Smooth muscle cell (in vitro differentiated cells): ENCODE results near the gene AFDN. TPM values are rescaled to one million over a fixed set of nuclear protein-coding genes. Genes with fewer than 3 reads are reported as not detected.

Experiments
- DNase-seq: peaks from one replicate; lab custom pipeline; 2025; ENCODE audit not compliant: unreplicated experiment; lab: John Stamatoyannopoulos, UW
- H2AFZ ChIP-seq: fragments of 200-600 bp; sonication (generic); 2 replicates; pipeline ENCODE4 v1.6.0; 2016; ENCODE audit warnings: antibody characterized with exemption, low read depth, mild to moderate bottlenecking
- H3F3A ChIP-seq: fragments of 200-600 bp; sonication (generic); 2 replicates; pipeline ENCODE4 v1.6.0; 2017; ENCODE audit warnings: antibody characterized with exemption, low read depth
- H3K27ac ChIP-seq: fragments of 200-600 bp; sonication (generic); 2 replicates; pipeline ENCODE4 v1.5.1; 2016; ENCODE audit warnings: low read depth, mild to moderate bottlenecking
- H3K27me3 ChIP-seq: fragments of 200-600 bp; sonication (generic); 2 replicates; pipeline ENCODE4 v1.6.1; 2016; ENCODE audit warnings: low read depth, mild to moderate bottlenecking
- H3K36me3 ChIP-seq: fragments of 200-600 bp; sonication (generic); 2 replicates; pipeline ENCODE4 v1.5.1; 2016; ENCODE audit warnings: low read depth
- H3K4me1 ChIP-seq: fragments of 200-600 bp; sonication (generic); 2 replicates; pipeline ENCODE4 v1.5.1; 2016; ENCODE audit warnings: low read depth
- H3K4me2 ChIP-seq: fragments of 200-600 bp; sonication (generic); 2 replicates; pipeline ENCODE4 v1.6.0; 2016; ENCODE audit warnings: mild to moderate bottlenecking
- H3K4me3 ChIP-seq: fragments of 200-600 bp; sonication (generic); 2 replicates; pipeline ENCODE4 v1.5.1; 2016; ENCODE audit warnings: mild to moderate bottlenecking
- H3K79me2 ChIP-seq: fragments of 200-600 bp; sonication (generic); 2 replicates; pipeline ENCODE4 v1.6.0; 2016; ENCODE audit warnings: low read depth, mild to moderate bottlenecking
- H3K9ac ChIP-seq: fragments of 200-600 bp; sonication (generic); 2 replicates; pipeline ENCODE4 v1.6.0; 2016; ENCODE audit warnings: low read depth
- H3K9me3 ChIP-seq: fragments of 200-600 bp; sonication (generic); replicated peaks from 2 replicates; pipeline ENCODE4 v1.5.1; 2016; ENCODE audit warnings: low read depth
- H4K20me1 ChIP-seq: fragments of 200-600 bp; sonication (generic); 2 replicates; pipeline ENCODE4 v1.6.0; 2016; ENCODE audit warnings: low read depth
- WGBS: methylation state at CpG from one replicate; pipeline ENCODE4 v1.1.7; 2016; ENCODE audit warnings: low lambda C conversion rate; 5-methylcytosine and 5-hydroxymethylcytosine counted together
- polyA plus RNA-seq: library from polyadenylated mRNA; unstranded; fragments of >200 nt; fragmentation: Nextera tagmentation; extraction: Ambion mirVana; gene quantifications from 2 replicates; pipeline ENCODE4 v1.2.1, GENCODE V29; 2016
- total RNA-seq: library from RNA; depleted of rRNA; stranded (reverse); fragments of >200 nt; gene quantifications from 2 replicates; pipeline ENCODE4 v1.2.3, GENCODE V29; 2014
- TF ChIP-seq, protein P1 (sequence below): fragments of 200-600 bp; sonication (generic); IDR thresholded peaks from 2 replicates; pipeline ENCODE4 v1.5.1; 2017; ENCODE audit warnings: borderline replicate concordance, mild to moderate bottlenecking, antibody characterized with exemption; ENCODE audit not compliant: insufficient read depth, poor library complexity, severe bottlenecking

AFDN gene
- total and polyA plus RNA-seq, 2 experiments from 2014 or later, result 52.3 to 98.8 TPM

DNA sequence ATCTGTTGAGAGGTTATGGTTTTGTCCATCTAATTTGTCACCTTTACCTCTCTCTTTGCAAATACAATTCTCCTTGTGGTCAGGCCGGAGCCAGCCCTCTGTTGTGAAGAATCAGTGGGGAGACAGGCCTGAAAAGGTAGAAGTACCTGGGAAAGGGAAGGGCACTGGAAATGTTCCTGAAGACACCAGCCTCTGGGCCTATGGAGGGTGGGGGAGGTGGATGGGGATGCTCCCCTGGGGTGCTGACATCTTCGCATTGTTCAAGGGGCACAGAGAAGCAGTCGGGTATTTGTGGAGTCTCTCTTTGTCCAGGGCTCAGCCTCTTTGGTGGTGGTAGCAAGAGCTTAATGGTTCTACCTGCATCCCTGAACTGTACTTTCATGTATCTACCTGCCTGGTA lies 24.4 kb upstream of the AFDN start:
- H3K79me2 ChIP-seq, result no peaks in the 10 kb centered on the region
- H3K4me2 ChIP-seq, result no peak overlapping the region
- H2AFZ ChIP-seq, result no peak overlapping the region
- H3K36me3 ChIP-seq, result no peaks in the 10 kb centered on the region
- H3K4me3 ChIP-seq, result no peak overlapping the region
- TF ChIP-seq, protein P1, sequence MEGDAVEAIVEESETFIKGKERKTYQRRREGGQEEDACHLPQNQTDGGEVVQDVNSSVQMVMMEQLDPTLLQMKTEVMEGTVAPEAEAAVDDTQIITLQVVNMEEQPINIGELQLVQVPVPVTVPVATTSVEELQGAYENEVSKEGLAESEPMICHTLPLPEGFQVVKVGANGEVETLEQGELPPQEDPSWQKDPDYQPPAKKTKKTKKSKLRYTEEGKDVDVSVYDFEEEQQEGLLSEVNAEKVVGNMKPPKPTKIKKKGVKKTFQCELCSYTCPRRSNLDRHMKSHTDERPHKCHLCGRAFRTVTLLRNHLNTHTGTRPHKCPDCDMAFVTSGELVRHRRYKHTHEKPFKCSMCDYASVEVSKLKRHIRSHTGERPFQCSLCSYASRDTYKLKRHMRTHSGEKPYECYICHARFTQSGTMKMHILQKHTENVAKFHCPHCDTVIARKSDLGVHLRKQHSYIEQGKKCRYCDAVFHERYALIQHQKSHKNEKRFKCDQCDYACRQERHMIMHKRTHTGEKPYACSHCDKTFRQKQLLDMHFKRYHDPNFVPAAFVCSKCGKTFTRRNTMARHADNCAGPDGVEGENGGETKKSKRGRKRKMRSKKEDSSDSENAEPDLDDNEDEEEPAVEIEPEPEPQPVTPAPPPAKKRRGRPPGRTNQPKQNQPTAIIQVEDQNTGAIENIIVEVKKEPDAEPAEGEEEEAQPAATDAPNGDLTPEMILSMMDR, result no peak
- no peaks in the 10 kb centered on the region for H3F3A ChIP-seq
- H3K27ac ChIP-seq, result no peak overlapping the region
- H3K4me1 ChIP-seq, result no peaks in the 10 kb centered on the region
- no peaks in the 10 kb centered on the region for H3K9me3 ChIP-seq
- H3K27me3 ChIP-seq, result no peaks in the 10 kb centered on the region
- WGBS, result 98% methylated on average over 3 of the region's 3 CpGs
- H4K20me1 ChIP-seq, result no peaks in the 10 kb centered on the region
- no peak overlapping the region for H3K9ac ChIP-seq
- no peak for DNase-seq

DNA sequence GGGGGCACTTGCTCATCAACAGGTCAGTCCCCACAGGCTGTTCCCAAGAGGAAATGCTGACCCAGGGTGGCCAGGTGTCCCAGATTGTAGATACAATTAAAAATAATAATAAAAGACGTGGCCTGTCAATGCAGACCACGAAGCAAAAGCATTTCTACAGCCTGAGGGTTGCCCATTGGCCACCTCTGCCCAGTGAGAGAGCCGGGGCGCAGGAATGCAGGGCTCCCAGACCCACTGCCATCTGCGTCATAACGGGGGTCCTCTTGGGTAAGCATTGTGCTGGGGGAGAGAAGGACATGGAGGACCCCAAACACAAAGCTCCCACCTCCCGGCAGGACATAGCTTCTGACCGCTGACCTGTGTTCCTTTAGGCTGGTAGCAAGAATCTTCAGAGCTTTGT lies 22.9 kb upstream of the AFDN start:
- Histone ChIP-seq H3K4me3 (no peak overlapping the region), H3K9ac (no peak overlapping the region), H3K27ac (no peak overlapping the region), H3K27me3 (no peaks in the 10 kb centered on the region), H3K4me2 (no peak overlapping the region), H3K4me1 (no peaks in the 10 kb centered on the region), H3K9me3 (no peaks in the 10 kb centered on the region), H2AFZ (no peak overlapping the region), H3K79me2 (no peaks in the 10 kb centered on the region), H3K36me3 (no peaks in the 10 kb centered on the region), H4K20me1 (no peaks in the 10 kb centered on the region), H3F3A (no peaks in the 10 kb centered on the region)
- TF ChIP-seq, protein P1, result no peak
- WGBS, result 97% methylated on average over 8 of the region's 8 CpGs
- no peak for DNase-seq

DNA sequence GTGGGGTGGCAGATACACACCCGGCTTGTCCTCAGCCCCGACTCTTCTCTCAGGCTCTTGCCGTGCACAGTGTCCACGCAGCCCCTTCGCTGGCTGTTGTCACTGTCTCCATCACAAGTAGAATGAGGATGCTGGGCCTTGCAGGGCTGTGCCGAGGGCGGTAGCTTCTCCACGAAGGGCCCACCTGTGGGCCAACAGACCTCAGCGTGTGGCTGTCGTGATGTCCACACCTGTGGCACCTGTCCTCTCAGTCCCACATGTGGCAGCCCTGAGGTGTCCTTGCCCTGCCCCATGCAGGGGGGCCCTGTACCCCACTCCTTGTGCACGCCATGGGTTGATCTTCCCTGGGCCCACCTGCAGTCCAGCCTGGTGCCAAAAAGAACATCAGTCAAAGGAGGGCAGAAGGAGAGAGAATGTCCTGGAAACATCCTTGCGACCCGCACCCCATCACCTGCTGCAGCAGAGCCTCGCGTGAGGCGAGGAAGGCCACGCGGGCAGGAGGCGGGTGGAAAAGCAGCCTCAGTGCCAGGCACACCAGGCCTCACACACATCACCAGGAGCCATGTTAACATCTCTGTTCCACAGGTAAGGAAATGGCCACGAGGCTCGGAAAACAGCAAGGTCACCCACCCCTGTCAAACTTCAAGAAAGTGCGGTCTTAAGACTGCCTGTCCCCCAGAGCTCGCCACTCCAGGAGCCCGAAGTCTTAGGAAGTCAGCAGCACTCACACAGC lies 22.3 kb upstream of the AFDN start:
- Histone ChIP-seq H3K4me1 (no peaks in the 10 kb centered on the region), H3F3A (no peaks in the 10 kb centered on the region), H3K9me3 (no peaks in the 10 kb centered on the region), H3K4me3 (no peak overlapping the region), H3K36me3 (no peaks in the 10 kb centered on the region), H3K27ac (no peak overlapping the region), H4K20me1 (no peaks in the 10 kb centered on the region), H3K79me2 (no peaks in the 10 kb centered on the region), H3K27me3 (no peaks in the 10 kb centered on the region), H3K9ac (no peak overlapping the region), H2AFZ (no peak overlapping the region), H3K4me2 (no peak overlapping the region)
- TF ChIP-seq, protein P1, result no peak
- 93% methylated on average over 24 of the region's 24 CpGs for whole genome bisulfite sequencing
- no peak for DNase-seq
